NB4 (cell line): ENCODE data around the gene IKBKE.

ENCODE experiments used
- CTCF ChIP-seq: IDR thresholded peaks from one replicate; pipeline ENCODE4 v1.5.1; 2012; ENCODE audit warnings: low read depth, low read length
- MYC ChIP-seq: IDR thresholded peaks from 2 replicates; pipeline ENCODE4 v1.6.1; 2011; ENCODE audit warnings: low read depth, low read length

GRCh38 chr1:206540044-206540780, 69.9 kb downstream of the IKBKE start:
- no peak for TF ChIP-seq CTCF
- TF ChIP-seq MYC: no peak
